OCI-LY3 (cell line): Measurements from ENCODE around the gene PLA2G6.
"Not testable (repeated sequence)": the region's sequence is repeated elsewhere in the genome, so short reads cannot be mapped to it uniquely, and the experiment has no call there.

Experiments
- H2AFZ ChIP-seq: fragments of 200-600, 300-600 bp; shearing (Covaris generic); 2 replicates; pipeline ENCODE4 v1.6.0; 2014; ENCODE audit warnings: antibody characterized with exemption, low read depth, low read length
- H3K27ac ChIP-seq: fragments of 200-600, 300-600 bp; sonication (generic); 2 replicates; pipeline ENCODE4 v1.5.1; 2014; ENCODE audit warnings: mild to moderate bottlenecking, low read length, moderate library complexity, mixed read lengths
- H3K27me3 ChIP-seq: fragments of 200-600, 300-600 bp; sonication (generic); 2 replicates; pipeline ENCODE4 v1.6.1; 2014; ENCODE audit warnings: low read depth, low read length, mixed read lengths
- H3K36me3 ChIP-seq: fragments of 200-600, 300-600 bp; sonication (generic); replicated peaks from 2 replicates; pipeline ENCODE3; 2014; ENCODE audit warnings: low read depth, low read length, mixed read lengths
- H3K4me1 ChIP-seq: fragments of 300-600, 200-600 bp; sonication (generic); 2 replicates; pipeline ENCODE4 v1.6.1; 2014; ENCODE audit warnings: low read length, mixed read lengths
- H3K4me2 ChIP-seq: fragments of 200-600, 300-600 bp; sonication (generic); 2 replicates; pipeline ENCODE4 v1.6.1; 2014; ENCODE audit warnings: low read length, mixed read lengths
- H3K4me3 ChIP-seq: fragments of 300-600, 200-600 bp; sonication (generic); 2 replicates; pipeline ENCODE4 v1.5.1; 2014; ENCODE audit warnings: antibody characterized with exemption, mild to moderate bottlenecking, low read length, moderate library complexity
- H3K79me2 ChIP-seq: fragments of 300-600, 200-600 bp; shearing (Covaris generic); 2 replicates; pipeline ENCODE4 v1.6.1; 2014; ENCODE audit warnings: mild to moderate bottlenecking, low read length, mixed read lengths
- H3K9ac ChIP-seq: fragments of 300-600, 200-600 bp; shearing (Covaris generic); 2 replicates; pipeline ENCODE4 v1.6.0; 2014; ENCODE audit warnings: mild to moderate bottlenecking, low read length, moderate library complexity
- H3K9me3 ChIP-seq: fragments of 200-600, 300-600 bp; shearing (Covaris generic); 2 replicates; pipeline ENCODE4 v1.6.1; 2014; ENCODE audit warnings: low read length, mixed read lengths; ENCODE audit not compliant: insufficient read depth
- H4K20me1 ChIP-seq: fragments of 200-600, 300-600 bp; sonication (generic); 2 replicates; pipeline ENCODE4 v1.6.1; 2016; ENCODE audit warnings: low read length, mixed read lengths; ENCODE audit not compliant: insufficient read depth
- EZH2phosphoT487 ChIP-seq: fragments of 200-600 bp; shearing (Covaris generic); IDR thresholded peaks from 2 replicates; pipeline ENCODE4 v1.6.1; 2018; ENCODE audit warnings: antibody characterized with exemption, mixed run types, low read depth
- TF ChIP-seq, protein P1 (sequence below): fragments of 200-600, 300-600 bp; sonication (generic); IDR thresholded peaks from 2 replicates; pipeline ENCODE4 v1.5.1; 2014; ENCODE audit warnings: antibody characterized with exemption, low read length, low read depth

PLA2G6 gene

DNA sequence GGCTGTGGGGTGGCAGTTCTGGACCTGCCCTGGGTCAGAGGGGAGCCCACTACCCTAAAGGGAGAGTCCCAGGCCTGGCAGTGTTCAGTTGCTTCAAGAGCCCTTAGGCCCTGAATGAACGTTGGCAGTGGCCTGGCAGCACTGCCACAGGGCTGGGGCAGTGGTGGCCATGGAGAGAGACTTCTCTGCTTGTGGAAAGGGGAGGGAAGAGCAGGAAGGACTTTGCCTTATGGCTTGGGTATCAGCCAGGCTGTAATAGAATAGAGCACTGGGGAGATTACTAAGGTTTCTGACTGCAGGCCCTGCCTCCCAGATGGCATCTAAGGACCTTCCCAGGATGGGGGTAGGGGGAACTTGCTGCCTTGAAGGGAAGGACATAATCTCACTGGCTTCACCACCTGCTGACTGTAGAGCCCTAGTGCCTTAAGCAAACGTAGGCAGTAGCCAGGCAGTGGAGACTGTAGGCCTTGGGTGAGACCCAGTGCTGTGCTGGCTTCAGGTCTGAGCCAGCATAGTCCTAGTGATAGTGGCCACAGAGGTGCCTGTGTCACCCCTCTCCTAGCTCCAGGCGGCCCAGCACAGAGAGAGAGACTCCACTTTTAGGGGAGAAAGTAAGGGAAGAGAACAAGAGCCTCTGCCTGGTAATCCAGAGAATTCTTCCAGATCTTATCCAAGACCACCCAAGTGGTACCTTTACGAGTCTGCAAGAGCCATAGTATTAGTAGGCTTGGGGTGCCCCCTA, 27.6 kb downstream of the PLA2G6 start:
- TF ChIP-seq, protein P1, sequence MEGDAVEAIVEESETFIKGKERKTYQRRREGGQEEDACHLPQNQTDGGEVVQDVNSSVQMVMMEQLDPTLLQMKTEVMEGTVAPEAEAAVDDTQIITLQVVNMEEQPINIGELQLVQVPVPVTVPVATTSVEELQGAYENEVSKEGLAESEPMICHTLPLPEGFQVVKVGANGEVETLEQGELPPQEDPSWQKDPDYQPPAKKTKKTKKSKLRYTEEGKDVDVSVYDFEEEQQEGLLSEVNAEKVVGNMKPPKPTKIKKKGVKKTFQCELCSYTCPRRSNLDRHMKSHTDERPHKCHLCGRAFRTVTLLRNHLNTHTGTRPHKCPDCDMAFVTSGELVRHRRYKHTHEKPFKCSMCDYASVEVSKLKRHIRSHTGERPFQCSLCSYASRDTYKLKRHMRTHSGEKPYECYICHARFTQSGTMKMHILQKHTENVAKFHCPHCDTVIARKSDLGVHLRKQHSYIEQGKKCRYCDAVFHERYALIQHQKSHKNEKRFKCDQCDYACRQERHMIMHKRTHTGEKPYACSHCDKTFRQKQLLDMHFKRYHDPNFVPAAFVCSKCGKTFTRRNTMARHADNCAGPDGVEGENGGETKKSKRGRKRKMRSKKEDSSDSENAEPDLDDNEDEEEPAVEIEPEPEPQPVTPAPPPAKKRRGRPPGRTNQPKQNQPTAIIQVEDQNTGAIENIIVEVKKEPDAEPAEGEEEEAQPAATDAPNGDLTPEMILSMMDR = peak; percentile 39
- TF ChIP-seq EZH2phosphoT487 = no peak
- no peaks in the 10 kb centered on the region for H3K36me3 ChIP-seq
- no peaks in the 10 kb centered on the region for H3K27me3 ChIP-seq
- no peaks in the 10 kb centered on the region for H3K9me3 ChIP-seq
- no peak overlapping the region for H3K4me2 ChIP-seq
- H3K4me1 ChIP-seq = peaks cover 26% of the 10 kb centered on the region
- H3K4me3 ChIP-seq = no peak overlapping the region
- no peak overlapping the region for H2AFZ ChIP-seq
- H3K9ac ChIP-seq = no peak overlapping the region
- H3K27ac ChIP-seq = no peak overlapping the region
- H4K20me1 ChIP-seq = no peaks in the 10 kb centered on the region
- no peaks in the 10 kb centered on the region for H3K79me2 ChIP-seq

DNA sequence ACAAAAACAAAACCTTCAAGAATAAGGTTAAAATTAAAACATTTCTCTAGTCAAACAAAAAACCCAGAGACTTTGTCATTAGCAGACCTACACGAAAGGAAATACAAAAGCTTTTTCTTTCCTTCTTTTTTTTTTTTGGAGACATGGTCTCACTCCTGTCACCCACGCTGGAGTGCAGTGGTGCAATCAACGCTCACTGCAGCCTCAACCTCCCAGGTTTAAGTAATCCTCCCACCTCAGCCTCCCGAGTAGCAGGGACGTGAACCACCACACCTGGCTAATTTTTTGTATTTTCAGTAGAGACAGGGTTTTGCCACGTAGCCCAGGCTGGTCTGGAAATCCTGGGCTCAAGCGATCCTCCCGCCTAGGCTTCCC, 30.5 kb downstream of the PLA2G6 start:
- H3K79me2 ChIP-seq = no peaks in the 10 kb centered on the region
- no peak overlapping the region for H3K27ac ChIP-seq
- H3K9ac ChIP-seq = no peak overlapping the region
- TF ChIP-seq, protein P1 = no peak
- no peak for TF ChIP-seq EZH2phosphoT487
- H3K4me2 ChIP-seq = peak overlapping the region; percentile 43; the same call in 1 of the 2 replicates
- no peaks in the 10 kb centered on the region for H4K20me1 ChIP-seq
- no peaks in the 10 kb centered on the region for H3K36me3 ChIP-seq
- peaks cover 26% of the 10 kb centered on the region for H3K4me1 ChIP-seq
- H3K27me3 ChIP-seq = no peaks in the 10 kb centered on the region
- no peak overlapping the region for H3K4me3 ChIP-seq
- H2AFZ ChIP-seq = no peak overlapping the region
- no peaks in the 10 kb centered on the region for H3K9me3 ChIP-seq

DNA sequence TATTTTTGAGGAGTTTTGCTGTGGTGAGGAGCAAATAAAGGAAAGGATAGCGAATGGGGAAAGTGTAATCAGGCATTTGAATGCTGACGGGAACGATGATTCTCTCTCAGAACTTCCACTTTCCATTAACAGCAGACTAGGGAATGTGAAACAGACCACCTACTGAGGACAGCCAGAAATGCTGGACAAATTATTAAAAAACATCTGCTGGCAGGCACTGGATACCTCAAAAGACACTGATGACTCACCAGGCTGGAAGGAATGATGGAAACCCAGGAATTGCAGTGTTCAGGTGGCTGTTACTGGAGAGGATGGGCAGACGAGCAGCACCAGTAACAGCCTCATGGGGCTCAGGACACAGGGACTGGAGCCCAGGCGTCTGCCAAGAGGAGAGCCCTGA, 33.4 kb downstream of the PLA2G6 start:
- no peak overlapping the region for H3K27ac ChIP-seq
- no peaks in the 10 kb centered on the region for H3K36me3 ChIP-seq
- no peak overlapping the region for H3K4me2 ChIP-seq
- H3K9me3 ChIP-seq = no peaks in the 10 kb centered on the region
- H2AFZ ChIP-seq = no peak overlapping the region
- H4K20me1 ChIP-seq = no peaks in the 10 kb centered on the region
- H3K27me3 ChIP-seq = no peaks in the 10 kb centered on the region
- no peak overlapping the region for H3K9ac ChIP-seq
- no peak for TF ChIP-seq EZH2phosphoT487
- TF ChIP-seq, protein P1 = no peak
- H3K4me1 ChIP-seq = peaks cover 18% of the 10 kb centered on the region
- no peaks in the 10 kb centered on the region for H3K79me2 ChIP-seq
- no peak overlapping the region for H3K4me3 ChIP-seq

DNA sequence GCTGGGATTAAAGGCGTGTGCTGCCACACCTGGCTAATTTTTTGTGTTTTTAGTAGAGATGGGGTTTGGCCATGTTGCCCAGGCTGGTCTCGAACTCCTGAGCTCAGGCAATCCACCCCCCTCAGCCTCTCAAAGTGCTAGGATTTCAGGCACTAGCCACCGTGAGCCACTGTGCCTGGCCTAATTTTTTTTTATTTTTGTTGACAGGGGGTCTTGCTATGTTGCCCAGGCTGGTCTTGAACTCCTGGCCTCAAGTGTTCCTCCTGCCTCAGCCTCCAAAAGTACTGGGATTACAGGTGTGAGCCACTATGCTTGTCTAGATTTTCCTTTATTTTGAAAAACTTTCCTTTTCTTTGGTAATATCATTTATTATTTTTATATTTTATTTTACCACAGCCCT, 35.5 kb downstream of the PLA2G6 start:
- not testable (repeated sequence) for H2AFZ ChIP-seq, H3K9ac ChIP-seq, H3K36me3 ChIP-seq, H4K20me1 ChIP-seq, H3K4me3 ChIP-seq, H3K9me3 ChIP-seq, H3K27ac ChIP-seq, H3K27me3 ChIP-seq, H3K79me2 ChIP-seq, H3K4me2 ChIP-seq
- peaks cover 23% of the 10 kb centered on the region for H3K4me1 ChIP-seq
